EH (cell line): ENCODE results near the gene ARHGAP28.
"Not testable (repeated sequence)": the region's sequence is repeated elsewhere in the genome, so short reads cannot be mapped to it uniquely, and the experiment has no call there.

Source experiments
- DNase-seq: peaks from one replicate; pipeline ENCODE4 v3.0.0-alpha.2; 2015; ENCODE audit warnings: low read depth

Gene ARHGAP28

DNA sequence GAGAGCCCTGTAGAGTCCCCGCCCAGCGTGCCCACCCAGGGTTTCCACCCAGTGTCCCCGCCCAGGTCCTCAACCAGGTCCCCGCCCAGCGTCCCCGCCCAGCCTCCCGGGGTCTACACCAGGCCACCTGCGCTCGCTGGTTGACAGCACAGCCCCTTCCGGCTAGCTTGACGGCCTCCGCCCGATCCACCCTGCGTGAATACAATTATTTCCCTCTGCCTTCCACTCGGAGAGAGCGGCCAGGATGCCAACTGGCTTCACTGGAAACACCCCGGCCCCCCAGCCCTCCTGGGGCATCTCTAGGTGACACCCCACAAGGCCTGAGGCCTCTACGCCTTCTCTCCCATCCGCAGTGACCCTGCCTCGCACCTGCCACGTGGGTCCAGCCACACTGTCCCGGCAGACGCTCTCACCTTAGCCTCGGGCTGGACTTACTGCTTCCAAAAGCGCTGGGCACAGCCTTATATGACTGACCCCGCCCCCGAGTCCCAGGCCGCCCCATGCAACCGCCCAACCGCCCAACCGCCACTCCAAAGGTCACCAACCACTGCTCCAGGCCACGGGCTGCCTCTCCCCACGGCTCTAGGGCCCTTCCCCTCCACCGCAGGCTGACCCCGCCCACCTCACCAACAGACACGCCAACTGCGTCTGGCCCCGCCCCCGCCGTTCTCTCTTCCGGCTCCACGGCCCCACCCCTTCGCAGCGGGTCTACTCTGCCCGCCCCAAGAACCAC lies 200.0 kb downstream of the ARHGAP28 start:
- no peak for DNase-seq

- DNase-seq: no peak
These were observed 205.3 kb downstream of the ARHGAP28 start for GRCh38 chr18:6934859-6935258.

GRCh38 chr18:6938003-6938402 lies 208.5 kb downstream of the ARHGAP28 start:
- DNase-seq: no peak

DNA sequence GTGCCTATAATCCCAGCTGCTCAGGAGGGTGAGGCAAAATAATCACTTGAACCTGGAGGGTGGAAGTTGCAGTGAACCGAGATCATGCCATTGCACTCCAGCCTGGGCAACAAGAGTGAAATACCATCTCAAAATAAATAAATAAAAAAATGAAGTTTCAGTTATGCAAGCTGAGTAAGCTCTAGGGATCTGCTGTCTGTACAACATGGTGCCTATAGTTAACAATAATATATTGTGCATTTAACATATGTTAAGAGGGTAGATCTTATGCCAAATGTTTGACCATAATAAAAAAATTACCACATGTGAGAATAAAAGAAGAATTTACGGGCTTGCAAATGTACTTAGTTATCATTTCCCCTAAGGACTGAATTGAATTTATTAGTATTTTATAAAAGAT lies 208.9 kb downstream of the ARHGAP28 start:
- DNase-seq: not testable (repeated sequence)

DNA sequence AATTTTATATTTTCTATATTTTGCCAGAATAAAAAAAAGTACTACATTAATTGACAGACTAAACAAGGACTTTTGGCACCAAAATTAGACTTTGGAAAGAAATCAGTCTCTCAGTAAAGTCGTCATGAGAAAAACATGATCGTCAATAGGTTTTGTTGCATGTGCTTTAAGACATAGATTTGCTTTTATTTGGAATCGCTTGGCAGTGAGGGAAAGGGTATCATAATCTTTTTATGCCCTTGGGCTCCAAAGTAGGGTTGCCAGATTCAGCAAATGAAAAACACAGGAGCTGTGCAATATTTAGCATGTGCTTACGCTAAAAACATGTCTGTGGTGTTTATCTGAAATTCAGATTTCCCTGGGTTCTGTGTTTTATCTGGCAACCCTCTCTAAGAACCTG lies 210.5 kb downstream of the ARHGAP28 start:
- no peak for DNase-seq

DNA sequence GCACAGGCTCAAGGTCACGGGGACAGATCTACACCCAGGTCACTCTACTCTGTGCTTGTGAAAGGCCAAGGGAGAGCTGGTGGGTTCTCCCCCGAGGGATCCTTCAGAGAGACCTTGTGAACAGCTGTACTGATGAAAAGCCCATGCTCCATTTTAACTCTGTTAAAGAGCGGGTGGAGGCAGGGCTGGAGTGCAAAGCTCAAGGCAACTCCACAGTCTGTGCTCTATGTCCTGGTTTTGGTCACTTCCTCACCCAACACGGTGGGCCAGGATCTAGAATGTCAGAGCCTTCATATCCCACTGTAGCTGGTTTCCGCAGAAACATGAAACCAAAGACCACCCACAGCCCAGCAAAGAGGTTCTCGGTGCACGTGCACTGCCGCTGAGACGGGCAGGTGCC lies 210.9 kb downstream of the ARHGAP28 start:
- no peak for DNase-seq

DNA sequence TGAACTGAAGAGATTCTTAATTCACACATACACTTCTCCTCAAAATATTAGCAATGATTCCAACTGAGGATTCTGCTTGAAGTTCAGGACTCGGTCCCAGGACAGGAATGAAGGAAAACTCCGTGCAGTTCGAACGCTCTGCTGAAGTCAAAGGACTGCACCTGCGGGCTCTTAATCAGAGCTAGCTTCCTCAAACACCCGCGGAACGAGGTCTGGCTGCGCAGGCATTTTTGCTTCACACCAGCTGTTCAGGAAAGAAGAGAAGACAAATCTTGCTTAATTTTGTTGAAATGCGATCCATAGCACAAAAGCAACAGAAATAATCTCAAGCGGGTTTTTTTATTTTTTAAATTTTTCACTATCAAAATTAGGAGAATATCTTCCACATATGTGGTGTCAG lies 212.5 kb downstream of the ARHGAP28 start:
- DNase-seq: no peak

- no peak for DNase-seq
These were observed 213.2 kb downstream of the ARHGAP28 start for GRCh38 chr18:6942742-6943141.

DNA sequence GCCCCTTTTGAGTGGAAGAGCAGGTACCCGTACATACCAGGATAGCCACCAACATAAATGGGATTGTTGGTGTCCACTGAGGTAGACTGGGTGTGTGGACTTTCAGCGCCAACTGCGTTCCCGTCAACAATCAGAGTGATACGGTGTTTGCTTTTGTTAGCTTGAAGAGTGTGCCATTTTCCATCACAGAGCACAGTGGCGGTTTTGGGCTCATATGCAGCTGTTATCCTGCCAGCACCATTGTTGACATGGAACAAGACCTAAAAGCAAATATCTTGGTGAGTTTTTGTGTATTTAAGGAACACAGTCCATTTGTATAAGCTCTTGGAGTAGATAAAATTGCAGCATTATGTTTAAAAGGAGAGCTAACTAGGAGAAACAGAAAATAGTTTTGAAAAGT lies 213.6 kb downstream of the ARHGAP28 start:
- no peak for DNase-seq

DNA sequence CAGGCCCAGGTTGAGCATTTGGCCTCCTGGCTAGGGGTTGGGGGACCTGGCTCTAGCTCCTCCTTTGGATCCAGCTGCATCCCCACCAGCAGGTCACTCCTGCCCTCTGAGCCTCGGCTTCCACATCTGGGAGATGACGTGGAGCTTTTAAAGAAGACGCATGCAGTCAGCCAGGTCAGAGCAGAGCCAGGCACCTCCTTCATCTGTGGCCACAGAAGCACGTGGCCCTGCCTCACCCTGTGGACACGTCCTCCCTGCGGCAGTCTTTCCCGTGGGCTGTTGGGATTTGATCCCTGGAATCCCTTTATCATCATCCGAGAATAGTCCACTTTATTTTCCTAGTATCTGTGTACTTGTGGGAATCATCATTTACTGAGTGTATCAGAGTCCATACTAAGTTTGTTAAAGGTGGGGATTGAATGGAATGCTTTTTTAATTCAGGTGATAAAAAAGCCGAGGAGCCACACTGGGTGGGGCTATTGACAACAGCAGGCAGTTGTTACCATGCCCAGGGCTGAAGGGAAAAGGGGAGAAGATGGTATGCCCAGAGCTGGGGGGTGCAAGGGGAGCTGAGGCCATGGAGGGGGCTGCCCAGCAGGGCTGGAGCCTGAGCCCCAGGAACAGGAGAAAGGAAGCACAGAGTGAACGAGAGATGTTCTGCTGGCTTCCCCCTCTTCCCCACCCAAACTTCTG lies 218.0 kb downstream of the ARHGAP28 start:
- DNase-seq: no peak

- no peak for DNase-seq
These were observed 219.0 kb downstream of the ARHGAP28 start for GRCh38 chr18:6948281-6949055.

GRCh38 chr18:6949800-6950586 lies 220.5 kb downstream of the ARHGAP28 start:
- DNase-seq: no peak

- no peak for DNase-seq
These were observed 221.1 kb downstream of the ARHGAP28 start for GRCh38 chr18:6950641-6951040.

DNA sequence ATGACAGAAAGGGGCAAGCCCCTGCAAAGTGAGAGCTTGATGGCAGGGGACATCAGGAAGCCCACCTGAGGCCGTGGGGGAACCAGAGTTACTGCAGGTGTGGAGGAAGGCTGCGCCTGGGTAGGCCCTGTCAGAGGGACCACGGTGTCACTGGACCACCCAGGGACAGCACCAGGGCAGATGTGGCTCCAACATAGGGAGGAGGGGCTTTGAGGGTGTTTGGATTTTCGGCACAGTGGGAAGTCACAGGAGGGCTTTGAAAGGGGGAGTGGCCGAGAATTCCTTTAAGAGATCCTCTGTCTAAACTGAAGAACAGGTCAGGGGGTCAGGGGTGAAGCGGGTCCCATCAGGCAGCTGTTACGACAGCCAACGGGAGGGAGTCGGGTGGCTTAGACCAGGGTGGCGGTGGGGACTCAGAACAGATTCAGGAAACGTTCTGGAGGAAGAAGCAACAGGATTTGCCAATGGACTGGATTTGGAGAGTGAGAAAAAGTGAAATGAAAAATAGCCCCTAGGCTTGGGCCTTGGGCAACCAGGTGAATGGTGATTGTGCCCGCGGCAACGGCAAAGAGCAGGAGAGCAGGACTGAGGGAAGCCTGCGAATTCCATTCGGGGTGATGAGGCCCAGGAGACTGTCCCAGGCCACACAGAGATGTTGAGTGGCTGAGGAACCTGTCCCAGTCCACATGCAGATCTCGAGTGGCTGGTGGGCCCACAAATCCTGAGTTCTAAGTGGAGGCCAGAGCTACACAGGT lies 222.0 kb downstream of the ARHGAP28 start:
- DNase-seq: no peak

DNA sequence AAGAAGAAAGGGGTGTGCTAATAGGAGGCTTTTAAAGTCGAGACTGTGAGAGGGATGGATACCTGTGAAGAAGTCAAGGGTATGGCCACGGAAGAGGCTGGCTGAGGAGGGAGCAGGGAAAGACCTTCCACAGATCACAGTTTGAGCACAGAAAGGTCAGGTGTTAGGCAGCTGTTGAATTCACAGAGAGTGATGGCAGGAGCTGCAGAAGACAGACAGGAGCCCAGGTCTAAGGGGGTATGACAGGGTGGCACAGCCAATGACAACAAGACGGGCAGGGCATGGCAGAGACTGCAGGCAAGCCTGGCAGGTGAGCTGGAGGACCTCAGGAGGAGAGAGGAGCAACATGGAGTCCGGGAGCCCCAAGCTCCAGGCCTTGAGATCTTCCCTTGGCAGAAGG lies 225.0 kb downstream of the ARHGAP28 start:
- no peak for DNase-seq

- no peak for DNase-seq
These were observed 225.8 kb downstream of the ARHGAP28 start for GRCh38 chr18:6955304-6955703.

- no peak for DNase-seq
These were observed 227.0 kb downstream of the ARHGAP28 start for GRCh38 chr18:6956495-6956894.

DNA sequence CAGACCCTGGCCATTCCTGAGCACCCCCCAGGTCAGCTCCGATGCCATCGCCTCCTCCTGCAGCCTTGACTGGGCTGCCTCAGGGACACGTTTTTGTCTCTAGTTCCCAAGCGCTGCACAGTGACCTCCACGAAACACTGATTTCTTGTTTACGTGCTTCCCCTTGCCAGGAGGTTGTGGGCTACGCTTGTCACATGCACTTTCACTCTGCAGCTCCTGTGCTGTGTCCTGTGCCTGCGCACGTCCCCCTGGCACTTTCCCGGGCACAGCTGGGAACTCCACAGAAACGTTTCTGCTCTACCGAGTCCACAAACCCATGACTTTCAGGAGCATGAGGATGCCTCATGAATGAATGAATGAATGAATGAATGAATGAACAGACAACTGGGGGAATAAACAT lies 227.5 kb downstream of the ARHGAP28 start:
- no peak for DNase-seq

- no peak for DNase-seq
These were observed 229.6 kb downstream of the ARHGAP28 start for GRCh38 chr18:6959110-6959509.

- DNase-seq: no peak
These were observed 230.6 kb downstream of the ARHGAP28 start for GRCh38 chr18:6960124-6960523.

- peak; percentile 83 for DNase-seq
These were observed 231.1 kb downstream of the ARHGAP28 start for GRCh38 chr18:6960656-6961055.
